CD4-positive, alpha-beta T cell treated with Interleukin-17A for 1 hour (primary cell): ENCODE results near the gene CCDC74B.
"Not testable (repeated sequence)": the region's sequence is repeated elsewhere in the genome, so short reads cannot be mapped to it uniquely, and the experiment has no call there.

Experiments used
- DNase-seq: peaks from one replicate; pipeline ENCODE4 v3.0.0-alpha.2; 2020

Gene CCDC74B

GRCh38 chr2:130145006-130145414 is at the start of gene CCDC74B:
Gene CCDC74B (minus strand): TSS chr2:130145112. CDS start chr2:130144996, 116 bp downstream.
- DNase-seq = peak; percentile 63

DNA sequence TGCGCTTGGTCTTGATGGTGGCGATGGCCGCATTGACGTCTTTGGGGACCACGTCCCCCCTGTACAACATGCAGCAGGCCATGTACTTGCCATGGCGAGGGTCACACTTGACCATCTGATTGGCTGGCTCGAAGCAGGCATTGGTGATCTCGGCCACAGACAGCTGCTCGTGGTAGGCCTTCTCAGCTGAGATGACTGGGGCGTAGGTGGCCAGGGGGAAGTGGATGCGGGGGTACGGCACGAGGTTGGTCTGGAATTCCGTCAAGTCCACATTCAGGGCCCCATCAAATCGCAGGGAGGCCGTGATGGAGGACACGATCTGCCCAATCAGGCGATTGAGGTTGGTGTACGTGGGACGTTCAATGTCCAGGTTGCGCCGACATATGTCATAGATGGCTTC is 48.9 kb upstream of the CCDC74B start:
- not testable (repeated sequence) for DNase-seq

GRCh38 chr2:130192451-130192850 is 47.5 kb upstream of the CCDC74B start:
- not testable (repeated sequence) for DNase-seq

- DNase-seq = not testable (repeated sequence)
These were observed 46.4 kb upstream of the CCDC74B start for GRCh38 chr2:130191319-130191718.

- no peak for DNase-seq
These were observed 45.3 kb upstream of the CCDC74B start for GRCh38 chr2:130190237-130190636.

DNA sequence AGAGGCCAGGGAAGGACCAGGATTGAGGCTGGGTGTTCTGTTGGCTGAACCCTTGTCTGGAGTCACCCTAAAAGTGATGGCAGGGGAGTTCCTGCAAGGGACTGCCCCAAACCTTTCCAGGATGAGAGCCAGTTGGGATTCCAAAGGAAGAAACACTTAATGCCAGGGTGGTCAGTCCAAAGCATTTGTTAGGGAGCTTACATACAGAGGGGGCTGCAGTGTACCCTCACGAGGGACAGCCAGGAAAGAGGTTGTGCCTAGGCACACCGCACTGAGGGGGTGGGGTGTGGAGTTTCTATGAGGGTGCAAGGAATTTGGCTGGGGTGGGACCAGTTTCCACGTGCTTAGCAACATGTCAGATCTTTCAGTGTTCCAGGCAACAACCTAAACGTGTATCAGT is 44.0 kb upstream of the CCDC74B start:
- DNase-seq = not testable (repeated sequence)

GRCh38 chr2:130187859-130188792 is 43.2 kb upstream of the CCDC74B start:
- DNase-seq = not testable (repeated sequence)

DNA sequence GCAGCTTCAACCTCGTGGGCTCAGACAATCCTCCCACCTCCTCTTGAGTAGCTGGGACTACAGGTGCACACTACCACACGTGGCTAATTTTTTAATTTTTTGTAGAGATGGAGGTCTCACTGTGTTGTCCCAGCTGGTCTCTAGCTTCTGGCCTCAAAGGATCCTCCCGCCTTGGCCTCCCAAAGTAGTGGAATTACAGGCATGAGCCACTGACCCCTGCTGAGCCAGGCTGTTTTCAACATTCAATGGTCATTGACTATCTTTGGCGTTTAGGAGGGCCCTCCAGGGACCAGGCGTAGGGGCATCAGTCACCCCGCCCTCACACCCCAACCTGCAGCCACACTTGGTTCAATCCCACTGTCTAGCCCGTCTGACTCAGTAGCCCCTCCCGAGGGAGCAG is 42.4 kb upstream of the CCDC74B start:
- no peak for DNase-seq

- no peak for DNase-seq
These were observed 41.5 kb upstream of the CCDC74B start for GRCh38 chr2:130186391-130186790.

- DNase-seq = no peak
These were observed 41.0 kb upstream of the CCDC74B start for GRCh38 chr2:130185896-130186295.

DNA sequence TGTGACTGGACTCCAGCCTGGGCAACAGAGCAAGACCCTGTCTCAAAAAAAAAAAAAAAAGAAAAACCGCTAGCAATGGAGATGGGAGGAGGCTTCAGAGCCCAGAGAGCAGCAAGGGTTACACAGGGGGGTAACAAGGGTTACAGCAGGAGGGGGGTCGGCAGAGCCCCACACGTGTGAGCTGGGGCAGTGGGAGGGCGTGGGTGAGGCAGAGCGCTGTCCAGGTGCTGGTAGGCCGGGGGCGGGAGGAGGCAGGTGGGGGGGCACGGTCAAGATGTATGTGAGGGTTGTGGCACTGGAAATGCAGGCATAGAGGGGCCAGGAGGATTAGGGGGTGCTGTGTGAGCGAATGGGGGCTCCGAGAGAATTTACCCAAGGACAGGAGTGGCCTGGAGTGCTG is 40.5 kb upstream of the CCDC74B start:
- DNase-seq = no peak

DNA sequence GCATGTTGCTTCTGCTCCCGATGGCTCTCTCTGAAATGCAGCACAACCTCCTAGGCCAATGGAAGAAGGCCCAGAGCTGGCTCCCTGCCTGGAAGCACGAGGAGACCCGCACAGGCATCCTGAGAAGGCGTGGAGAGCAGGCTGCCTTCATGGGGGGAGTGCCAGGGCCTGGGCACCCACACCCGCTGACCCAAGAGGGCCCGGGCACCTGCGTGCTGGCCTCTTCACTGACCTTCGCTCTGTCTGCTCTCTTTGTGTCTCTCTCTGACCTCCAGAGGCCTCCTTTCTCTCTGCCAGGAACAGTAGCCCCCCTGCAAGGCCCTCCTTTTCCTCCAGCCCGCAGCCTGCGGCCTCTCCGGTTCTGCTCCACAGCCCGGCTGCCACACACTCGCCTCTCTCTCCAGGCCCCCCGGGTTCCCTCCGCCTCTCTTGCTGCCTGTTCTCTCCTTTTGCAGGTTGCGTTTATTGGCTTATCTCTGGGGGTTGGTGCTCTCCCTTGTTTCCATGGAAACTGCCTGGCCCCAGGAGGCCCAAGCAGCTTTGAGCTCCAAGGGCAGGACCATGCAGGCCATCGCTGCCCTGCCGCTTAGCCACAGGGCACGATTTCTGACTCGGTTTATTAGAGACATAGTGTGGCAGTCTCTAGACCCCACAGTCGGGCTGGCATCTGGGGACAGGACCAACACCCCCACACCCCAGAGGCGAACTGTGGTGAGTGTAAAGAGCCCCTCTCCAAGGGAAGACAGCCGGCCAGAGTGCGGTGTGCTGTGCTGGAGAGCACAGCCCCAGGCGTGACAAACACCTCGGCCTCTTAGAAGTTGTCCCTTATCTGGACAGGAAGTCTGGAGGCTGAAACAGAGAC is 38.8 kb upstream of the CCDC74B start:
- DNase-seq = no peak

GRCh38 chr2:130182826-130183511 is 38.1 kb upstream of the CCDC74B start:
- DNase-seq = not testable (repeated sequence)

DNA sequence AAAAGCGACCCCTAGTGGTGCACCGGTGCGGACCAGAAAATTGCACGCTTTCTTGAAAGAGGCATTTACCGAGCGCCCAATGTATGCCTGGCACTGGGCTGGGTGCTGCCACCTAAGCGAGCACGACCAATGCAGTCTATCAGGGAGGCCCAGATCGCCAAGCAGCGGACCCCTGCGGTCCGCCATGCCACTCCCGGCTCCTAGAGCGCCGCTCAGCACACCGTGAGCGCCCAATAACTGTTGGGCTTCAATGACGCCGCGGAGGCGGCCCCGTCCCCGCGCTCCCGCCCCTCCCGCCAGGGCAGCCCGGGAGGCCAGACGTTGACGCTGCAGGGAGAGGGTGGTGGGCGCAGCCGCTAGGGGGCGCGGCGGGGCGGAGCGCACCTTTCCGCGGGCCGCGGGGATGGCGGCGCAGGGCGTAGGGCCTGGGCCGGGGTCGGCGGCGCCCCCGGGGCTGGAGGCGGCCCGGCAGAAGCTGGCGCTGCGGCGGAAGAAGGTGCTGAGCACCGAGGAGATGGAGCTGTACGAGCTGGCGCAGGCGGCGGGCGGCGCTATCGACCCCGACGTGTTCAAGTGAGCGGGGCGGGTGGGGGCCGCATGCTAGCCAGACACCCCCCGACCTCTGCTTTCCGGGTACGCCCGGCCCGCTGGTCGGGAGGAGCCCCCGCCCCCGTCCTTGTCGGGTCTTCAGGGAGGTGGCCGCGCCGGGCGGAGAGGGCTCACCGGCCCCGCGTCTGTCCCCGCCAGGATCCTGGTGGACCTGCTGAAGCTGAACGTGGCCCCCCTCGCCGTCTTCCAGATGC is 37.2 kb upstream of the CCDC74B start, which contains the start of gene MZT2B:
TSS of gene MZT2B (plus strand) at position 383 of the 803 bp plus-strand sequence. CDS start at position 404, 21 bp downstream.
- peak; percentile 90 for DNase-seq

DNA sequence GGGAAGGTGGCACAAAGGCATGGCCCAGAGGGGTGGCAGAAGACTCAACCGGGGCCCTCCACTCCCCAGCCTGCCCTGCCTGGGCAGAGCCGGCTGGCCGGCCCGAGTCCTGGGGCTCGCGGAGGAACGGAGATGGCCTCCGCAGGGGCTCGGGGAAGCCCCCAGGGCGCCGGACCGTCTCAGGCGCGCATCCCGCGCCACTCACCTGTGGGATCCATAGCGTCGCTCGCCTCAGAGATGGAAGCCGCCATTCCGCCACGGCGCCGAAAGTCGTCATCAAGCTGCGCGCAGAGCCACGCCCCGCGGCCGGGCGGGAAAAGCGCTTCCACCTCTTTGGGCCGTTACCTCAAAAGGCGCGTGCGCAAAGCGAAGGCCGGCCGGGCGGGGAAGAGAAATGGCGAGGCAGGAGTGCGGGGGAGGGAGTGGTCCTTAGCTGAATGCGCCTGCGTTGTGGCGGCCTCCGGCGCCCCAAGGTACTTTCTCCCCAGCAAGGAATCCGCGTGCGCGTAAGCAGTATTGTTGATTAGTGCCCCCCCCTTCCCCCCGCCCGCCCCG is 36.5 kb upstream of the CCDC74B start, which contains the start of gene SMPD4:
TSS of gene SMPD4 (minus strand) at position 278 of the 555 bp plus-strand sequence. CDS start 5,010 bp downstream, outside the sequence.
- peak; percentile 98 for DNase-seq

DNA sequence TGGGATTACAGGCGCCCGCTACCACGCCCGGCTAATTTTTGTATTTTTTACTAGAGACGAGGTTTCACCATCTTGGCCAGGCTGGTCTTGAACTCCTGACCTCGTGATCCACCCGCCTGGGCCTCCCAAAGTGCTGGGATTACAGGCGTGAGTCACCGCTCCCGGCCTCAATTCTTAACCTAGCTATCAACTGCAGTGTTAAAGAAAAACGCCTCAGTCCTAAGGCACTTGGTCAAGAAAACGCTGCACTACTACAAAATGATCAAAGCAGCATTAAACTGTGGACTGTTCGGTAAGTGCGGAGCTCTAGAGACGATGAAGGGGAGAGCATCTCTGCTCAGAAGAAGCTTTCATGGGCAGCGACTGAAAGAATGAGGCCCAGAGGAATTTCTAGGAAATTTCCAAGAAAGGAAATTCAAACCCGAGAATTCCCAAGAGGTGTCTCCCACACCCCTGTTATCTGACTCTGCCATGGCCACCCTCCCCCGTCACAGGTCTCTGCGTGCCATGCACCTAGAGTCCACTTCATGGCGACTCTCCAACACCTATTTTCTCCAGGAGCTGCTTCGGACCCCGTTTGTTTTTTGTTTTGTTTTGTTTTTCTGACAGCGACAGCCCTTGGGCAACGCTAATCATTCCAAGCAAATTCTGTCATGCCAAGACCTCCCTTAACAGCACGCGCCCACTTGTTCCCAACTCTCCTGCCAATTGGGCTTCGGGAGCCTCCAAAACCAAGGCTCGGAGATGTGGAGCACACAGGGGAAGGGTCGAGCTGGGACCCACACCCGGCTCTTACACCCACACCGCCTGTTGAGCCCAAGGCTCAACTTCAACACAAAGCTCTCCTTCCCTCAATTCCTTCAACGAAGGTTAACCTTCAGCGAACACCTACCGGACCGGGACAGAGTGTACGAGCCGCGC is 35.8 kb upstream of the CCDC74B start:
- not testable (repeated sequence) for DNase-seq

DNA sequence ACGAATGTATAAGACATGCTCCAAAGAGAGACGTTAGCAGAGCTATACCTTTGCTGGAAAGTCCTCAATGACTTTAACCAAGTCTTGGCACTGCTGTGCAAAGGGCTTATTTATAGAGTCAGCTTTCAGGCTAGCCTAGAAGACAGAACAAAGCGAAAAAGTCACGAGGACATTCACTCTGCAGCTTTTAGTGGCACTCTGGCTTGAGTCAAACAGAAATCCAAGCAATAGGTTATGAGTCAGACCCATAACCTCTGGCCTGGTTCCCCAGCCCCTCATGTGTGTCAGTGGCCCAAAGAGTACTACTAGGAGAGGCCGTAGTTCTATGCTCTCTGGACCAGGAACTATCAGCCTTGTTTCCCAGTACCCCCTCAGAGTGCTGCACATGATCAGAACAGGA is 30.0 kb upstream of the CCDC74B start:
- DNase-seq = not testable (repeated sequence)

DNA sequence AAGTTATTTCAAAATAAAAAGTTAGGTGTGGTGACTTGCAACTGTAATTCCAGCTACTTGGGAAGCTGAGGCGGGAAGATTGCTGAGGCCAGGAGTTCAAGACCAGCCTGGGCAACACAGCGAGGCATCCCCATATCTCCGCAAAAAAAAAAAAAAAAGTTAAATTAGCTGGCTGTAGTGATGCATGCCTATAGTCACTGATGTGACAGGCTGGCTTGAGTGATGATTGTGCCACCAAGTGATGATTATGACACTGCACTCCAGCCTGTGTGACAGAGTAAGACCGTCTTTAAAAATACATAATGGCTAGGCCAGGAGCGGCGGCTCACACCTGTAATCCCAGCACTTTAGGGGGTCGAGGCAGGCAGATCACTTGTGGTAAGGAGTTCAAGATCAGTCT is 25.0 kb upstream of the CCDC74B start:
- DNase-seq = no peak

DNA sequence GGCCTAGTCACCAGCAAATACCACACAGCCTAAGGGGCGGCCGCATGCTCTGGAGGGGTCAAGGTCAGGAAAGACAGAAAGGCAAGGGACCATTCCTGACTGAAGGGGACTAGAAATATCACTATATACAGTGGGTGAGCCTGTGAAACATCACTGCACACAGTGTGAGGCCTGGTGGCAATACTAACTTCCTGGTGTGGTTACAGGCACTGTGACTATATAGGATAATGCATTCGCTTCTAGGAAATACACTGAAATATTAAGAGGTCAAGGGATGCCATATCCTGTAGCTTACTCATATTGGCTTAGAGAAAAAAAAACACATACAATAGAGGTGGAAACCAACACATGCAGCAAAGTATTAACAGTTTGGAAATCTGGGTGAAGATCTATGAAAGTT is 24.3 kb upstream of the CCDC74B start:
- DNase-seq = not testable (repeated sequence)

DNA sequence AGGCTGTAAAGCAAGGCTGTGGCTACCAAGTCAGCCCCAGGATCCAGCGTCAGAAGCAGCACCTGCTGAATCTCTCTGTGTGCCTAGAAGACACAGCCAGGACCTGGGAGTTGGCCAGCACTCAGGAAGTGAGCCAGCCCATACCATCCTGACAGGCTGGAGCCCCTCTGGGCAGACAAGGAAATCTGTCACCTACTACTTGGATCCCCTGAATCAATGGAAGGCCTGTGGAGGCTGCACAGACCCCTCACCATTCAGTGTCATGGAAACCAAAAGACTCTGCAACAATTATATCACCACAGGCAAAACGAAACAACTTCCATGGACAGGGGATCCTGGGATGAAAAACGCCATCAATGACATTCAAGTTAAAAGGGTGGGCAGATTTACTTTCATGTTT is 21.7 kb upstream of the CCDC74B start:
- not testable (repeated sequence) for DNase-seq
